Stimulated activated CD8-positive, alpha-beta memory T cell treated with anti-CD3 and anti-CD28 coated beads, Interleukin-15, amount 100 ng/mL, for 24 hours (primary cell): ENCODE data around the gene RSPH10B.
"Not testable (repeated sequence)": the region's sequence is repeated elsewhere in the genome, so short reads cannot be mapped to it uniquely, and the experiment has no call there.

Experiments used
- DNase-seq: peaks from one replicate; pipeline ENCODE4 v3.0.0-alpha.2; 2020; ENCODE audit warnings: low read depth

The RSPH10B gene

GRCh38 chr7:5926263-5926870 lies 44.1 kb downstream of the RSPH10B start:
- not testable (repeated sequence) for DNase-seq

- not testable (repeated sequence) for DNase-seq
Observed at GRCh38 chr7:5924630-5925029, 45.9 kb downstream of the RSPH10B start.

- DNase-seq, result not testable (repeated sequence)
Observed at GRCh38 chr7:5924180-5924579, 46.3 kb downstream of the RSPH10B start.

- DNase-seq, result not testable (repeated sequence)
Observed at GRCh38 chr7:5916529-5916928, 54.0 kb downstream of the RSPH10B start.

- not testable (repeated sequence) for DNase-seq
Observed at GRCh38 chr7:5908835-5909234, 61.7 kb downstream of the RSPH10B start.

- DNase-seq, result not testable (repeated sequence)
Observed at GRCh38 chr7:5904726-5905125, 65.8 kb downstream of the RSPH10B start.

- DNase-seq, result not testable (repeated sequence)
Observed at GRCh38 chr7:5903002-5903401, 67.5 kb downstream of the RSPH10B start.

- peak; percentile 68 for DNase-seq
Observed at GRCh38 chr7:5898480-5899224, 71.8 kb downstream of the RSPH10B start, which contains the start of gene CCZ1. TSS of gene CCZ1 (plus strand) at chr7:5898733. CDS start at chr7:5898800, 67 bp downstream.

GRCh38 chr7:5897369-5897919 lies 73.0 kb downstream of the RSPH10B start:
- DNase-seq, result not testable (repeated sequence)

- no peak for DNase-seq
Observed at GRCh38 chr7:5892498-5892897, 78.0 kb downstream of the RSPH10B start.

GRCh38 chr7:5890244-5890643 lies 80.2 kb downstream of the RSPH10B start:
- DNase-seq, result not testable (repeated sequence)

GRCh38 chr7:5888021-5888420 lies 82.5 kb downstream of the RSPH10B start:
- not testable (repeated sequence) for DNase-seq

- not testable (repeated sequence) for DNase-seq
Observed at GRCh38 chr7:5884431-5884830, 86.1 kb downstream of the RSPH10B start.

GRCh38 chr7:5880106-5880505 lies 90.4 kb downstream of the RSPH10B start:
- not testable (repeated sequence) for DNase-seq

GRCh38 chr7:5879591-5879990 lies 90.9 kb downstream of the RSPH10B start:
- not testable (repeated sequence) for DNase-seq
